Mesenchymal stem cell (in vitro differentiated cells and primary cell): ENCODE results near the gene RNF152.

Experiments used
- DNase-seq: peaks from one replicate; pipeline ENCODE4 v3.0.0-alpha.2; 2013
- H2AFZ ChIP-seq: one replicate; pipeline ENCODE4 v1.6.1; 2013; ENCODE audit warnings: low read depth, mild to moderate bottlenecking, control low read depth, inconsistent platforms, low read length, moderate library complexity
- H2AK5ac ChIP-seq: 2 replicates; pipeline ENCODE4 v1.6.1; 2013; ENCODE audit warnings: low read length, moderate library complexity, mild to moderate bottlenecking, inconsistent platforms; ENCODE audit not compliant: severe bottlenecking
- H2BK120ac ChIP-seq: one replicate; pipeline ENCODE4 v1.6.1; 2013; ENCODE audit warnings: low read depth, mild to moderate bottlenecking, inconsistent platforms, low read length, moderate library complexity
- H2BK12ac ChIP-seq, 2 experiments: one replicate each; pipeline ENCODE4 v1.6.1; 2013; ENCODE audit warnings: inconsistent platforms in 2 of 2, low read length in 2 of 2, mild to moderate bottlenecking in 2 of 2, moderate library complexity in 2 of 2, control low read depth in 1 of 2
- H2BK15ac ChIP-seq: one replicate; pipeline ENCODE4 v1.6.1; 2013; ENCODE audit warnings: mild to moderate bottlenecking, low read depth, inconsistent platforms; ENCODE audit not compliant: poor library complexity, severe bottlenecking
- H2BK5ac ChIP-seq: 2 replicates; pipeline ENCODE4 v1.6.1; 2013; ENCODE audit warnings: low read depth, mild to moderate bottlenecking, low read length, control low read depth, inconsistent platforms; ENCODE audit not compliant: poor library complexity, severe bottlenecking
- H3K14ac ChIP-seq, 2 experiments: one replicate each; pipeline ENCODE4 v1.6.1; 2013; ENCODE audit warnings: inconsistent platforms in 2 of 2, low read length in 2 of 2, control low read depth in 1 of 2, mild to moderate bottlenecking in 1 of 2, moderate library complexity in 1 of 2
- H3K18ac ChIP-seq, 2 experiments: one replicate each; pipeline ENCODE4 v1.6.1; 2013; ENCODE audit warnings: inconsistent platforms in 2 of 2, low read length in 2 of 2, control low read depth in 1 of 2, low read depth in 1 of 2, mild to moderate bottlenecking in 1 of 2
- H3K23ac ChIP-seq, 2 experiments: one replicate each; pipeline ENCODE4 v1.6.1; 2013; ENCODE audit warnings: inconsistent platforms in 2 of 2, low read length in 2 of 2, mild to moderate bottlenecking in 2 of 2, moderate library complexity in 2 of 2, control low read depth in 1 of 2
- H3K27ac ChIP-seq: 2 replicates; pipeline ENCODE4 v1.5.1; 2013; ENCODE audit warnings: mild to moderate bottlenecking, moderate library complexity, low read length, control low read depth, inconsistent platforms; ENCODE audit not compliant: poor library complexity, severe bottlenecking
- H3K27me3 ChIP-seq, 2 experiments: 2 replicates each; pipeline versions ENCODE4 v1.6.1 to v1.7.0; 2013; ENCODE audit warnings: low read length in 2 of 2, mild to moderate bottlenecking in 2 of 2, moderate library complexity in 2 of 2, control low read depth in 1 of 2, inconsistent platforms in 1 of 2; ENCODE audit not compliant: control insufficient read depth in 1 of 2, insufficient read depth in 1 of 2
- H3K36me3 ChIP-seq, 2 experiments: 2 replicates each; pipeline versions ENCODE4 v1.6.1 to v1.7.0; 2013; ENCODE audit warnings: low read length in 2 of 2, control low read depth in 1 of 2, inconsistent platforms in 1 of 2, low read depth in 1 of 2, mild to moderate bottlenecking in 1 of 2; ENCODE audit not compliant: insufficient read depth in 2 of 2, control insufficient read depth in 1 of 2
- H3K4ac ChIP-seq, 2 experiments: one replicate each; pipeline ENCODE4 v1.6.1; 2013; ENCODE audit warnings: inconsistent platforms in 2 of 2, low read length in 2 of 2, mild to moderate bottlenecking in 2 of 2, moderate library complexity in 2 of 2, control low read depth in 1 of 2, low read depth in 1 of 2
- H3K4me1 ChIP-seq: 2 replicates; pipeline ENCODE4 v1.6.1; 2013; ENCODE audit warnings: low read depth, low read length, control low read depth; ENCODE audit not compliant: control insufficient read depth, insufficient read depth
- H3K4me2 ChIP-seq: 2 replicates; pipeline ENCODE4 v1.6.1; 2013; ENCODE audit warnings: low read length, mild to moderate bottlenecking, inconsistent platforms; ENCODE audit not compliant: poor library complexity, severe bottlenecking
- H3K4me3 ChIP-seq, 2 experiments: 2 replicates each; pipeline versions ENCODE4 v1.5.1 to v1.7.0; 2013; ENCODE audit warnings: low read length in 2 of 2, mild to moderate bottlenecking in 2 of 2, control low read depth in 1 of 2, low read depth in 1 of 2; ENCODE audit not compliant: insufficient read depth in 1 of 2
- H3K79me1 ChIP-seq: replicated peaks from 2 replicates; pipeline ENCODE4 v1.6.1; 2013; ENCODE audit warnings: mild to moderate bottlenecking, control low read depth, low read length, inconsistent platforms; ENCODE audit not compliant: poor library complexity, severe bottlenecking
- H3K9ac ChIP-seq: 2 replicates; pipeline ENCODE4 v1.7.0; 2013; ENCODE audit warnings: mild to moderate bottlenecking, low read length, moderate library complexity
- H3K9me3 ChIP-seq: 2 replicates; pipeline ENCODE4 v1.7.0; 2013; ENCODE audit warnings: mild to moderate bottlenecking, low read length; ENCODE audit not compliant: control insufficient read depth
- H4K8ac ChIP-seq: one replicate; pipeline ENCODE4 v1.6.1; 2013; ENCODE audit warnings: inconsistent platforms, mild to moderate bottlenecking, low read length, moderate library complexity
- H4K91ac ChIP-seq: one replicate; pipeline ENCODE4 v1.6.1; 2013; ENCODE audit warnings: mild to moderate bottlenecking, low read length, inconsistent platforms
- WGBS: methylation state at CpG from one replicate; pipeline ENCODE4 v1.1.7; 2013; ENCODE audit warnings: mixed read lengths; 5-methylcytosine and 5-hydroxymethylcytosine counted together

Gene RNF152

DNA sequence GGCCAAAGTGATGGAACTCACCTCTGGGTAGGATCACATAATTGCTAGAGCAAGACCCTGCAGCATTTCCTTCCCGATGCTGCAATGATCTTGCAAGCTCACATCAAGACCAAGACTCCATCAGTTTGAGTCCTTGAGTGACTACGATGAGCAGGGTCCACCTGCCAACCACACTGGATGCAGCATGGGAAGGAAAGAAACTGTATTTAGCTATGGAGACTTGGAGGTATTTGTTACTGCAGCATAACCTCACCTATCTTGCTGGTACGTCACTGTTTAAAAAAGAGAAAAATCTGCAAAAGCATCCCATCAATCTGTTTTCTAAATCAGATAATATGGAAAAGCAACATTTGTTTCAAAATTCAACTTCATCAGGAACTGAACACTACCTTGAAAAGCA, 2.5 kb downstream of the RNF152 start:
- H3K36me3 ChIP-seq, result no peaks in the 10 kb centered on the region
- no peak overlapping the region for H2BK15ac ChIP-seq
- no peak overlapping the region for H3K9ac ChIP-seq
- no peak overlapping the region for H4K8ac ChIP-seq
- no peak overlapping the region for H2BK5ac ChIP-seq
- no peak overlapping the region for H3K4me2 ChIP-seq
- H3K9me3 ChIP-seq, result no peaks in the 10 kb centered on the region
- no peak overlapping the region for H3K4me3 ChIP-seq
- WGBS, result 95% methylated on average over 2 of the region's 3 CpGs
- H3K27me3 ChIP-seq, result no peaks in the 10 kb centered on the region
- no peak overlapping the region for H3K14ac ChIP-seq
- H3K23ac ChIP-seq, result no peak overlapping the region
- no peak overlapping the region for H2BK120ac ChIP-seq
- H4K91ac ChIP-seq, result no peak overlapping the region
- no peak overlapping the region for H2BK12ac ChIP-seq
- no peaks in the 10 kb centered on the region for H3K79me1 ChIP-seq
- DNase-seq, result no peak
- H3K18ac ChIP-seq, result no peak overlapping the region
- H2AFZ ChIP-seq, result no peak overlapping the region
- peaks cover 12% of the 10 kb centered on the region for H3K4me1 ChIP-seq
- no peak overlapping the region for H2AK5ac ChIP-seq
- no peak overlapping the region for H3K4ac ChIP-seq
- no peak overlapping the region for H3K27ac ChIP-seq

DNA sequence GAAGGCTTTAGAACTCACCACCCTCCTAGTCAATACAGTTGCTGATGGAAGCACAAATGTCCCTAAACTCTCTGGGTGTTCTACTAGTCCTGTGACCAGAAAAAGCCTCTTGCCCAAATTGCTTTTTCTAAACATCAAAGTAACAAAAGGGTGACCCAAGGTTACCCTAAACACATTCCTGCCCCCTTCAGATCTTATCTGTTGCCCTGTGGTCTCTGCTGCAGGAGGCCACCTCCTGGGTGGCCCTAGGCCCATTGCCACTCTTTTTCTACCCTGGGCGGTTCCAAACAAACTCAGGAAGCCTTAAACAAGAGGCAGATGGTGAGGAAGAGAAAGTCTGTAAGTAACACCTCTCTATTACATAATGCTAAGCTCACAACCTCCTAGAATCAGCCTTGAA, 3.3 kb downstream of the RNF152 start:
- H3K14ac ChIP-seq, result no peak overlapping the region
- no peak overlapping the region for H3K4me3 ChIP-seq
- H3K36me3 ChIP-seq, result no peaks in the 10 kb centered on the region
- no peak overlapping the region for H3K27ac ChIP-seq
- H4K8ac ChIP-seq, result no peak overlapping the region
- H3K27me3 ChIP-seq, result no peaks in the 10 kb centered on the region
- no peak overlapping the region for H2BK120ac ChIP-seq
- H3K4ac ChIP-seq, result no peak overlapping the region
- H3K9ac ChIP-seq, result no peak overlapping the region
- DNase-seq, result no peak
- peaks cover 8% of the 10 kb centered on the region for H3K4me1 ChIP-seq
- no peak overlapping the region for H4K91ac ChIP-seq
- no peak overlapping the region for H3K23ac ChIP-seq
- H2BK12ac ChIP-seq, result no peak overlapping the region
- H2BK5ac ChIP-seq, result no peak overlapping the region
- no peak overlapping the region for H3K18ac ChIP-seq
- H3K9me3 ChIP-seq, result no peaks in the 10 kb centered on the region
- no peaks in the 10 kb centered on the region for H3K79me1 ChIP-seq
- no peak overlapping the region for H2BK15ac ChIP-seq
- H3K4me2 ChIP-seq, result no peak overlapping the region
- no CpG with 5 or more reads among the region's 1 CpG for WGBS
- H2AFZ ChIP-seq, result no peak overlapping the region
- H2AK5ac ChIP-seq, result no peak overlapping the region

DNA sequence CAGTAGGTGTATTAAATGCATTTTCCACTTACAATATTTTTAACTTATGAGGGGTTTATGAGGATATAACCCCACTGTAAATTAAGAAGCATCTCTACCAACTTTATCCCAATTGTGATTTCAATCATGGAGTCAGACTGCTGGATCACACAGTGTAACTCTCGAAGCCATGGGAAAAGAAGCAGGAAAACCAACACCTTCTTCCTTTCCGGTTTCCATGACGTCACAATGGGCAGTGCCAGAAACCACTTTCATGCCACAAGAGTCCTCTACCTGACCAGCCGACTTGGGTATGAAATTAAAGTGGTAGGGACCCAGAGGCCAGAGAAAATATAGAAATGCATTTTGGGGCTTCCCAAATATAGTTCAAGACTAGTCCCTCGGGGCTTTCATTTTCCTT, 4.2 kb downstream of the RNF152 start:
- 100% methylated on average over 5 of the region's 5 CpGs for WGBS
- Histone ChIP-seq H3K23ac (no peak overlapping the region), H2BK15ac (peak overlapping the region; percentile 40)

DNA sequence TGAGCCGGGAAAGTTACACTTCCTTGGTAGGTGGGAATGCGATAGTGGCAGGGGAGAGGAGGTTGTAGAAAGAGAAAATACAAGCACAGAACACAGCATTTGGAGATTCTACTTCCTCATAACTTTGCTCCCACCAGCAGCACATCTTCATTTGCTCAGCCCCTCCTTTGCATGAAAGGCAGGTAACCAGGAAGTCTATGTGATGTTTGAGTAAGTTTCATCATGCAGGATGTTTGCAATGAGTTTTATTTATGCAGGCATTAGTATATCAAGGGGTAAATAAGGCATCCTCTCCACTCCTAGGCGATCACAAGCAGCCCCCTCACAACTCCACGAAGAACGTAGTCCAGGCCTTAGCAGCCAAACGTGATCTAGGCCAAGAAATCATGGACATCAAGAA, 5.0 kb downstream of the RNF152 start:
- Histone ChIP-seq H3K23ac (no peak overlapping the region), H3K9me3 (no peaks in the 10 kb centered on the region), H3K79me1 (no peaks in the 10 kb centered on the region), H3K18ac (no peak overlapping the region), H3K27ac (no peak overlapping the region), H2BK120ac (no peak overlapping the region), H2BK12ac (no peak overlapping the region), H4K91ac (no peak overlapping the region), H2AFZ (no peak overlapping the region), H3K36me3 (no peaks in the 10 kb centered on the region), H3K14ac (no peak overlapping the region), H3K4ac (no peak overlapping the region), H2BK5ac (no peak overlapping the region), H3K9ac (no peak overlapping the region), H3K4me2 (no peak overlapping the region), H4K8ac (no peak overlapping the region), H3K4me3 (no peak overlapping the region), H2BK15ac (no peak overlapping the region), H2AK5ac (no peak overlapping the region), H3K4me1 (peaks cover 1% of the 10 kb centered on the region), H3K27me3 (no peaks in the 10 kb centered on the region)
- WGBS, result 93% methylated on average over 5 of the region's 6 CpGs
- no peak for DNase-seq

More for the DNA sequence above, 4.2 kb downstream of the RNF152 start:
- H3K9me3 ChIP-seq, result no peaks in the 10 kb centered on the region
- no peak overlapping the region for H3K4me2 ChIP-seq
- no peak overlapping the region for H2AK5ac ChIP-seq
- H3K27me3 ChIP-seq, result no peaks in the 10 kb centered on the region
- H3K4me3 ChIP-seq, result no peak overlapping the region
- H3K14ac ChIP-seq, result no peak overlapping the region
- H2AFZ ChIP-seq, result no peak overlapping the region
- H3K36me3 ChIP-seq, result no peaks in the 10 kb centered on the region
- H3K27ac ChIP-seq, result no peak overlapping the region
- H3K18ac ChIP-seq, result no peak overlapping the region
- no peak overlapping the region for H4K8ac ChIP-seq
- H2BK12ac ChIP-seq, result no peak overlapping the region
- DNase-seq, result no peak
- H3K9ac ChIP-seq, result no peak overlapping the region
- H3K4ac ChIP-seq, result no peak overlapping the region
- no peak overlapping the region for H4K91ac ChIP-seq
- no peak overlapping the region for H2BK5ac ChIP-seq
- H3K79me1 ChIP-seq, result no peaks in the 10 kb centered on the region
- H2BK120ac ChIP-seq, result no peak overlapping the region
- peaks cover 6% of the 10 kb centered on the region for H3K4me1 ChIP-seq
